IMR-90 (cell line): Measurements from ENCODE around the gene FRMD6. TPM values are rescaled to one million over a fixed set of nuclear protein-coding genes. Genes with fewer than 3 reads are reported as not detected.

Experiments
- ATAC-seq: fragments of 200-7000 bp; cut with Tn5 transposase; 2 replicates; pipeline ENCODE4 v1.9.1; 2020; ENCODE audit warnings: low read depth, mild to moderate bottlenecking, moderate library complexity
- BruUV-seq: library from RNA; stranded (reverse); fragments of 400-500 nt; replicated peaks from 2 replicates; lab custom pipeline; 2021; lab: Mats Ljungman, UMichigan
- CTCF ChIA-PET: fragments of 300-600 bp; formaldehyde crosslinking; extraction: SDS; loops from one replicate; lab custom pipeline; 2021; ENCODE audit warnings: antibody characterized with exemption; lab: Yijun Ruan, JAX
- POLR2A ChIA-PET: fragments of 300-600 bp; sonication (Branson Sonifier 250); formaldehyde crosslinking; loops from one replicate; lab custom pipeline; 2022; ENCODE audit warnings: antibody characterized with exemption; ENCODE audit not compliant: unreplicated experiment; lab: Charles Lee
- DNase-seq: peaks from one replicate; pipeline ENCODE4 v3.0.0; 2013
- H2AFZ ChIP-seq: replicated peaks from 2 replicates; pipeline ENCODE3; 2013; ENCODE audit warnings: low read length, mild to moderate bottlenecking; ENCODE audit not compliant: poor library complexity
- H2AK5ac ChIP-seq: 2 replicates; pipeline ENCODE4 v1.6.1; 2013; ENCODE audit warnings: low read depth, low read length, inconsistent platforms
- H2AK9ac ChIP-seq: replicated peaks from 2 replicates; pipeline ENCODE3; 2013; ENCODE audit warnings: mild to moderate bottlenecking, low read depth, low read length, moderate library complexity; ENCODE audit not compliant: poor library complexity
- H2BK120ac ChIP-seq: 2 replicates; pipeline ENCODE4 v1.6.1; 2013; ENCODE audit warnings: low read depth, low read length, inconsistent platforms
- H2BK15ac ChIP-seq: 3 replicates; pipeline ENCODE4 v1.6.1; 2013; ENCODE audit warnings: low read depth, low read length, inconsistent platforms
- H2BK20ac ChIP-seq: 2 replicates; pipeline ENCODE4 v1.6.1; 2013; ENCODE audit warnings: low read depth, mild to moderate bottlenecking, inconsistent platforms, low read length, moderate library complexity
- H2BK5ac ChIP-seq: 2 replicates; pipeline ENCODE4 v1.6.1; 2013; ENCODE audit warnings: mild to moderate bottlenecking, low read depth, low read length, inconsistent platforms; ENCODE audit not compliant: poor library complexity, severe bottlenecking
- H3K14ac ChIP-seq: replicated peaks from 2 replicates; pipeline ENCODE4 v1.6.1; 2013; ENCODE audit warnings: low read depth, low read length, inconsistent platforms
- H3K18ac ChIP-seq: 2 replicates; pipeline ENCODE4 v1.6.1; 2013; ENCODE audit warnings: low read depth, low read length, control low read depth
- H3K23ac ChIP-seq: 2 replicates; pipeline ENCODE4 v1.6.1; 2013; ENCODE audit warnings: low read depth, low read length, inconsistent platforms
- H3K27ac ChIP-seq: 2 replicates; pipeline ENCODE4 v1.5.1; 2013; ENCODE audit warnings: mild to moderate bottlenecking, control low read depth, low read length; ENCODE audit not compliant: insufficient read depth
- H3K27me3 ChIP-seq: 2 replicates; pipeline ENCODE4 v1.6.1; 2013; ENCODE audit warnings: low read length; ENCODE audit not compliant: control insufficient read depth, insufficient read depth
- H3K36me3 ChIP-seq: 2 replicates; pipeline ENCODE4 v1.6.1; 2013; ENCODE audit warnings: low read length, mixed read lengths; ENCODE audit not compliant: control insufficient read depth, insufficient read depth
- H3K4ac ChIP-seq: 2 replicates; pipeline ENCODE4 v1.6.1; 2013; ENCODE audit warnings: low read depth, low read length, inconsistent platforms
- H3K4me1 ChIP-seq: 2 replicates; pipeline ENCODE4 v1.6.1; 2013; ENCODE audit warnings: low read length, mixed read lengths; ENCODE audit not compliant: control insufficient read depth, insufficient read depth
- H3K4me2 ChIP-seq: 2 replicates; pipeline ENCODE4 v1.6.1; 2013; ENCODE audit warnings: low read depth, mild to moderate bottlenecking, control low read depth, low read length, moderate library complexity
- H3K4me3 ChIP-seq: 2 replicates; pipeline ENCODE4 v1.5.1; 2013; ENCODE audit warnings: low read depth, mild to moderate bottlenecking, control low read depth, low read length, moderate library complexity; ENCODE audit not compliant: insufficient read depth
- H3K56ac ChIP-seq: 2 replicates; pipeline ENCODE4 v1.6.1; 2013; ENCODE audit warnings: low read length, inconsistent platforms; ENCODE audit not compliant: insufficient read depth; ENCODE audit errors: extremely low read depth
- H3K79me1 ChIP-seq, 2 experiments: 2 replicates each; pipeline ENCODE4 v1.6.1; 2013; ENCODE audit warnings: low read length in 2 of 2, inconsistent platforms in 1 of 2, low read depth in 1 of 2
- H3K9ac ChIP-seq: 2 replicates; pipeline ENCODE4 v1.6.1; 2013; ENCODE audit warnings: low read depth, low read length, control low read depth
- H3K9me1 ChIP-seq: 2 replicates; pipeline ENCODE4 v1.6.1; 2013; ENCODE audit warnings: low read length, inconsistent platforms; ENCODE audit not compliant: insufficient read depth
- H3K9me3 ChIP-seq: 2 replicates; pipeline ENCODE4 v1.6.1; 2013; ENCODE audit warnings: low read length; ENCODE audit not compliant: control insufficient read depth, insufficient read depth
- H4K20me1 ChIP-seq: 2 replicates; pipeline ENCODE4 v1.6.1; 2013; ENCODE audit warnings: low read length, inconsistent platforms; ENCODE audit not compliant: insufficient read depth
- H4K5ac ChIP-seq: 2 replicates; pipeline ENCODE4 v1.6.1; 2013; ENCODE audit warnings: mild to moderate bottlenecking, low read depth, low read length, control low read depth
- H4K8ac ChIP-seq, 2 experiments: 2 replicates each; pipeline ENCODE4 v1.6.1; 2013; ENCODE audit warnings: low read depth in 2 of 2, low read length in 2 of 2, control low read depth in 1 of 2, inconsistent platforms in 1 of 2
- H4K91ac ChIP-seq: 2 replicates; pipeline ENCODE4 v1.6.1; 2013; ENCODE audit warnings: low read depth, low read length, inconsistent platforms; ENCODE audit not compliant: insufficient read depth
- BHLHE40 ChIP-seq: fragments of 150-350 bp; IDR thresholded peaks from 2 replicates; pipeline ENCODE4 v1.6.1; 2016; ENCODE audit warnings: mild to moderate bottlenecking, low read depth, low read length
- CEBPB ChIP-seq: IDR thresholded peaks from 2 replicates; pipeline ENCODE4 v1.6.1; 2012; ENCODE audit warnings: low read depth, low read length, improper control_type of control experiment
- CHD1 ChIP-seq: IDR thresholded peaks from 2 replicates; pipeline ENCODE4 v1.6.1; 2012; ENCODE audit warnings: low read depth, low read length, improper control_type of control experiment
- FOS ChIP-seq: fragments of 150-350 bp; IDR thresholded peaks from 2 replicates; pipeline ENCODE4 v1.6.1; 2016; ENCODE audit warnings: low read depth, low read length
- MAFK ChIP-seq: IDR thresholded peaks from 2 replicates; pipeline ENCODE4 v1.6.1; 2012; ENCODE audit warnings: low read depth, low read length, improper control_type of control experiment
- MAZ ChIP-seq: IDR thresholded peaks from 2 replicates; pipeline ENCODE4 v1.6.1; 2012; ENCODE audit warnings: low read depth, mild to moderate bottlenecking, low read length, improper control_type of control experiment, moderate library complexity, borderline replicate concordance
- MXI1 ChIP-seq: IDR thresholded peaks from 2 replicates; pipeline ENCODE4 v1.6.1; 2012; ENCODE audit warnings: low read depth, mild to moderate bottlenecking, low read length, moderate library complexity, borderline replicate concordance
- NFE2L2 ChIP-seq: fragments of 150-350 bp; IDR thresholded peaks from 2 replicates; pipeline ENCODE4 v1.6.1; 2016; ENCODE audit warnings: low read depth, mild to moderate bottlenecking, low read length
- POLR2A ChIP-seq: IDR thresholded peaks from 2 replicates; pipeline ENCODE4 v1.6.1; 2012; ENCODE audit warnings: mild to moderate bottlenecking, low read depth, low read length
- RAD21 ChIP-seq: IDR thresholded peaks from 2 replicates; pipeline ENCODE4 v1.6.1; 2012; ENCODE audit warnings: low read length, improper control_type of control experiment
- RCOR1 ChIP-seq: IDR thresholded peaks from 2 replicates; pipeline ENCODE4 v1.6.1; 2012; ENCODE audit warnings: mild to moderate bottlenecking, low read length, improper control_type of control experiment; ENCODE audit not compliant: insufficient replicate concordance
- RFX5 ChIP-seq: IDR thresholded peaks from 2 replicates; pipeline ENCODE4 v1.8.0; 2012; ENCODE audit warnings: low read depth, mild to moderate bottlenecking, low read length, moderate library complexity
- SMC3 ChIP-seq: fragments of 150-350 bp; IDR thresholded peaks from 2 replicates; pipeline ENCODE4 v1.6.1; 2016; ENCODE audit warnings: low read depth, mild to moderate bottlenecking, antibody characterized with exemption, low read length, moderate library complexity
- USF2 ChIP-seq: fragments of 150-350 bp; IDR thresholded peaks from 2 replicates; pipeline ENCODE4 v1.6.1; 2017; ENCODE audit warnings: mild to moderate bottlenecking, antibody characterized with exemption, low read length, low read depth
- WGBS, 2 experiments: methylation state at CpG; one replicate each; pipeline versions ENCODE4 v1.1.5 to v1.1.7; 2013; ENCODE audit warnings: missing lambda C conversion rate in 2 of 2; ENCODE audit not compliant: insufficient read length in 1 of 2; ENCODE audit errors: extremely low coverage in 2 of 2; 5-methylcytosine and 5-hydroxymethylcytosine counted together
- dilution Hi-C: fragments of 300-500 bp; cut with HindIII; formaldehyde crosslinking; loops from one replicate; pipeline ENCODE4 v1.14.3; 2018; ENCODE audit warnings: low sequenced_read_pairs; ENCODE audit not compliant: unreplicated experiment
- in situ Hi-C: fragments of 300-500 bp; cut with MboI; formaldehyde crosslinking; loops from 3 replicates; pipeline ENCODE4 v1.14.3; 2019; ENCODE audit warnings: low sequenced_read_pairs, inconsistent platforms, mixed read lengths
- intact Hi-C: fragments of 100-400 bp; cut with micrococcal nuclease; formaldehyde crosslinking; loops from 2 replicates; pipeline ENCODE4 v1.10.0; 2022
- polyA plus RNA-seq, 3 experiments: library from polyadenylated mRNA; depleted of rRNA; stranded (reverse); fragments of >200 nt; gene quantifications; 2 replicates each; pipeline ENCODE4 v1.2.3, GENCODE V29; 2012; ENCODE audit warnings: low replicate concordance in 1 of 3
- total RNA-seq: library from RNA; depleted of rRNA; stranded (reverse); fragments of >200 nt; gene quantifications from 2 replicates; pipeline ENCODE4 v1.2.3, GENCODE V29; 2012

Gene FRMD6
- total and polyA plus RNA-seq, 2 of the 4 experiments (the other 2 are of a cell fraction): 243 to 682 TPM

DNA sequence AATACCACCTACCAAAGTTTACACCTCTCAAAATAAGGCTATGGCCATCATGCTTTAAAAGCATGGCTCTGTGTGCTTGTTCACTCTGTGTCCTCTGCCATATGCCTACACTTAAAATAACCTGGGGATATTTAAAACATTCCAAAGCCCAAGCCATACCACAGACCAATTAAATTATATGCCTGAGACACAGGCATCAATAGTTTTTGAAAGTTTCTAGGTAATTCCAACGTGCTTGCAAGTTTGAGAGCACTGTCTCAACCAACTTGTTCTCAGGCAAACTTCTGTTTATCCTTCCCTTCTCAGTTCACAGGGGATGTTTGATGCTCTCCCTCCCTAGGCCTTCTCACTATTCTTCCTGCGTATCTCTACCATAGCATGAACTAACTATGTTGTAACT is 3.4 kb upstream of the FRMD6 start:
- CTCF ChIA-PET: no interaction called here

More for the DNA sequence above, 3.4 kb upstream of the FRMD6 start:
- POLR2A ChIA-PET: no interaction called here
- DNase-seq (no peak), ATAC-seq (no peak)
- H3K27ac ChIP-seq: no peak overlapping the region
- no peak overlapping the region for H3K4me3 ChIP-seq
- no peak overlapping the region for H2BK20ac ChIP-seq
- H3K36me3 ChIP-seq: no peaks in the 10 kb centered on the region
- no peak overlapping the region; the same call in 1 of the 2 replicates for H3K9ac ChIP-seq
- H3K9me1 ChIP-seq: peaks cover 6% of the 10 kb centered on the region; the same call in 1 of the 2 replicates
- H3K56ac ChIP-seq: no peak overlapping the region
- no peak for TF ChIP-seq CHD1
- no peak for TF ChIP-seq USF2
- no peak for TF ChIP-seq BHLHE40
- TF ChIP-seq MAZ: no peak
- no peak for TF ChIP-seq MAFK
- no peak for TF ChIP-seq RCOR1
- TF ChIP-seq MXI1: no peak
- TF ChIP-seq POLR2A: no peak
- no peak for TF ChIP-seq SMC3
- TF ChIP-seq RFX5: no peak
- no peak for TF ChIP-seq FOS
- TF ChIP-seq RAD21: no peak
- no peak for TF ChIP-seq CEBPB
- TF ChIP-seq NFE2L2: no peak
- H4K5ac ChIP-seq: peak overlapping the region; percentile 14; the same call in 1 of the 2 replicates
- 0 out of 2 replicates have a peak overlapping the region, but pooled peaks have one; percentile 10 for H2BK120ac ChIP-seq
- intact Hi-C loops: no loop called here
- no peaks in the 10 kb centered on the region for H3K27me3 ChIP-seq
- peak overlapping the region; percentile 95 for H2BK15ac ChIP-seq
- peaks cover 17 to 45% of the 10 kb centered on the region in 2 experiments; a peak in 3 of 4 replicates for H3K79me1 ChIP-seq
- WGBS, 2 experiments: no CpG with 5 or more reads among the region's 2 CpGs
- H3K18ac ChIP-seq: peak overlapping the region; percentile 6; the same call in 1 of the 2 replicates
- BruUV-seq: no TSS peak
- H4K91ac ChIP-seq: 0 out of 2 replicates have a peak overlapping the region, but pooled peaks have one; percentile 46
- peak overlapping the region; percentile 17; the same call in 1 of the 2 replicates for H3K4ac ChIP-seq
- peak overlapping the region in 1 of 2 experiments; percentile 68; a peak in 2 of 4 replicates for H4K8ac ChIP-seq
- H3K9me3 ChIP-seq: no peaks in the 10 kb centered on the region
- no peak overlapping the region for H2AK9ac ChIP-seq
- H3K14ac ChIP-seq: no peak overlapping the region
- dilution Hi-C loops: no loop called here
- in situ Hi-C loops: no loop called here
- H2AK5ac ChIP-seq: no peak overlapping the region
- H2BK5ac ChIP-seq: peak overlapping the region; percentile 26
- no peaks in the 10 kb centered on the region; the same call in 1 of the 2 replicates for H3K4me1 ChIP-seq
- no peak overlapping the region for H2AFZ ChIP-seq
- peaks cover 14% of the 10 kb centered on the region for H4K20me1 ChIP-seq
- 0 out of 2 replicates have a peak overlapping the region, but pooled peaks have one; percentile 4 for H3K23ac ChIP-seq
- H3K4me2 ChIP-seq: peak overlapping the region; percentile 47; the same call in 1 of the 2 replicates
